H1 (cell line): Measurements from ENCODE around the gene FGFR2. TPM values are rescaled to one million over a fixed set of nuclear protein-coding genes. Genes with fewer than 3 reads are reported as not detected.

ENCODE experiments used
- CTCF ChIA-PET: fragments of 300-600 bp; sonication (Branson Sonifier 250); formaldehyde crosslinking; loops from one replicate; lab custom pipeline; 2021; ENCODE audit not compliant: partially characterized antibody; lab: Charles Lee
- POLR2A ChIA-PET: fragments of 300-600 bp; sonication (Branson Sonifier 250); formaldehyde crosslinking; loops from one replicate; lab custom pipeline; 2021; ENCODE audit warnings: inconsistent platforms; ENCODE audit not compliant: partially characterized antibody; lab: Charles Lee
- DNase-seq, 2 experiments: peaks; one replicate each; pipeline versions ENCODE4 v3.0.0 to v3.0.0-alpha.2; 2010 to 2022; ENCODE audit warnings: low spot score in 2 of 2, low read depth in 1 of 2, mixed read lengths in 1 of 2
- FAIRE-seq: peaks from 2 replicates; lab custom pipeline; 2011; peaks lifted over from hg19 to GRCh38; lab: Jason Lieb, UNC
- H2AFZ ChIP-seq: 2 replicates; pipeline ENCODE4 v1.8.1; 2012; ENCODE audit warnings: low read length, inconsistent platforms
- H2AK5ac ChIP-seq: 2 replicates; pipeline ENCODE4 v1.6.1; 2013; ENCODE audit warnings: low read depth, low read length
- H2BK120ac ChIP-seq: replicated peaks from 2 replicates; pipeline ENCODE3; 2013; ENCODE audit warnings: low read depth, low read length, inconsistent platforms
- H2BK12ac ChIP-seq: 2 replicates; pipeline ENCODE4 v1.6.1; 2013; ENCODE audit warnings: low read depth, low read length
- H2BK15ac ChIP-seq: 2 replicates; pipeline ENCODE4 v1.6.1; 2013; ENCODE audit warnings: low read length
- H2BK20ac ChIP-seq: 2 replicates; pipeline ENCODE4 v1.6.1; 2013; ENCODE audit warnings: low read length
- H2BK5ac ChIP-seq: 2 replicates; pipeline ENCODE4 v1.6.1; 2013; ENCODE audit warnings: low read depth, low read length
- H3K14ac ChIP-seq: 2 replicates; pipeline ENCODE4 v1.6.1; 2013; ENCODE audit warnings: inconsistent platforms; ENCODE audit not compliant: insufficient read length
- H3K18ac ChIP-seq: 2 replicates; pipeline ENCODE4 v1.6.1; 2013; ENCODE audit warnings: low read length; ENCODE audit errors: extremely low read depth
- H3K23ac ChIP-seq: 2 replicates; pipeline ENCODE4 v1.6.1; 2013; ENCODE audit warnings: inconsistent platforms; ENCODE audit not compliant: insufficient read length
- H3K23me2 ChIP-seq: 2 replicates; pipeline ENCODE4 v1.6.1; 2013; ENCODE audit warnings: low read depth, low read length
- H3K27ac ChIP-seq: 2 replicates; pipeline ENCODE4 v1.6.1; 2011; ENCODE audit warnings: low read depth, low read length, inconsistent platforms
- H3K27me3 ChIP-seq, 4 experiments: replicated peaks in 1 of 4; 1 replicate in 1 of 4; 2 replicates in 3 of 4; pipeline versions ENCODE4 v1.6.1 to v1.8.1; 2011 to 2013; ENCODE audit warnings: low read length in 3 of 4, mild to moderate bottlenecking in 3 of 4, inconsistent platforms in 2 of 4, mixed read lengths in 2 of 4, moderate library complexity in 1 of 4; ENCODE audit not compliant: control insufficient read depth in 3 of 4, insufficient read depth in 3 of 4; ENCODE audit errors: extremely low read depth in 1 of 4
- H3K36me3 ChIP-seq, 4 experiments: 2 replicates each; pipeline versions ENCODE4 v1.6.1 to v1.8.1; 2011 to 2013; ENCODE audit warnings: mild to moderate bottlenecking in 4 of 4, low read length in 3 of 4, moderate library complexity in 2 of 4, control low read depth in 1 of 4, inconsistent platforms in 1 of 4; ENCODE audit not compliant: insufficient read depth in 4 of 4, control insufficient read depth in 2 of 4
- H3K4ac ChIP-seq: replicated peaks from 2 replicates; pipeline ENCODE3; 2013; ENCODE audit warnings: low read length, low read depth, mixed read lengths, inconsistent platforms; ENCODE audit not compliant: insufficient read length
- H3K4me1 ChIP-seq, 4 experiments: replicated peaks in 1 of 4; 1 replicate in 1 of 4; 2 replicates in 3 of 4; pipeline versions ENCODE4 v1.6.1 to v1.8.1; 2011 to 2013; ENCODE audit warnings: low read length in 3 of 4, inconsistent platforms in 2 of 4, mixed read lengths in 1 of 4; ENCODE audit not compliant: insufficient read depth in 4 of 4, control insufficient read depth in 3 of 4
- H3K4me2 ChIP-seq, 2 experiments: 2 replicates each; pipeline versions ENCODE4 v1.6.1 to v1.8.1; 2011 to 2013; ENCODE audit warnings: low read depth in 2 of 2, low read length in 2 of 2, control low read depth in 1 of 2, inconsistent platforms in 1 of 2, mild to moderate bottlenecking in 1 of 2; ENCODE audit not compliant: insufficient read depth in 1 of 2
- H3K4me3 ChIP-seq, 4 experiments: fragments of 200-600, 300-600 bp in 1 of 4; sonication (generic), shearing (Covaris generic), sonication (Bioruptor Twin) in 1 of 4; 2 replicates each; pipeline versions ENCODE4 v1.5.1 to v1.8.1; 2011 to 2016; ENCODE audit warnings: low read length in 4 of 4, low read depth in 3 of 4, control low read depth in 2 of 4, inconsistent platforms in 2 of 4, mild to moderate bottlenecking in 2 of 4, mixed read lengths in 1 of 4, moderate library complexity in 1 of 4; ENCODE audit not compliant: insufficient read depth in 2 of 4; ENCODE audit errors: extremely low read depth in 1 of 4
- H3K56ac ChIP-seq: replicated peaks from 2 replicates; pipeline ENCODE3; 2013; ENCODE audit warnings: low read depth, mild to moderate bottlenecking, mixed read lengths, low read length, inconsistent platforms; ENCODE audit not compliant: insufficient read length
- H3K79me1 ChIP-seq: 2 replicates; pipeline ENCODE4 v1.6.1; 2013; ENCODE audit warnings: low read depth, low read length, control low read depth
- H3K79me2 ChIP-seq, 2 experiments: 2 replicates each; pipeline versions ENCODE4 v1.6.1 to v1.8.1; 2012 to 2013; ENCODE audit warnings: low read length in 2 of 2, mild to moderate bottlenecking in 2 of 2, inconsistent platforms in 1 of 2; ENCODE audit not compliant: insufficient read depth in 2 of 2, control insufficient read depth in 1 of 2
- H3K9ac ChIP-seq, 4 experiments: replicated peaks in 1 of 4; 1 replicate in 1 of 4; 2 replicates in 3 of 4; pipeline versions ENCODE4 v1.6.1 to v1.8.1; 2011 to 2013; ENCODE audit warnings: low read depth in 3 of 4, low read length in 3 of 4, control low read depth in 2 of 4, mild to moderate bottlenecking in 2 of 4, moderate library complexity in 2 of 4, inconsistent platforms in 1 of 4; ENCODE audit errors: extremely low read depth in 1 of 4
- H3K9me3 ChIP-seq, 2 experiments: 2 replicates each; pipeline versions ENCODE4 v1.6.1 to v1.8.1; 2012 to 2013; ENCODE audit warnings: mild to moderate bottlenecking in 2 of 2, moderate library complexity in 2 of 2, control low read depth in 1 of 2, inconsistent platforms in 1 of 2, low read depth in 1 of 2, low read length in 1 of 2, mixed read lengths in 1 of 2; ENCODE audit not compliant: insufficient read depth in 2 of 2
- H4K20me1 ChIP-seq, 2 experiments: replicated peaks in 1 of 2; 2 replicates each; pipeline versions ENCODE3 to v1.8.1; 2011 to 2013; ENCODE audit warnings: inconsistent platforms in 2 of 2, low read length in 2 of 2, mild to moderate bottlenecking in 1 of 2; ENCODE audit not compliant: insufficient read depth in 2 of 2, control insufficient read depth in 1 of 2
- H4K5ac ChIP-seq: 2 replicates; pipeline ENCODE4 v1.6.1; 2013; ENCODE audit warnings: low read length, low read depth, mixed read lengths, inconsistent platforms; ENCODE audit not compliant: insufficient read length
- H4K8ac ChIP-seq: 2 replicates; pipeline ENCODE4 v1.8.0; 2013; ENCODE audit warnings: mild to moderate bottlenecking, moderate library complexity, low read length, inconsistent platforms; ENCODE audit not compliant: insufficient read depth; ENCODE audit errors: extremely low read depth
- H4K91ac ChIP-seq: replicated peaks from 2 replicates; pipeline ENCODE3; 2013; ENCODE audit warnings: low read length, mixed read lengths, inconsistent platforms; ENCODE audit not compliant: insufficient read length
- CEBPB ChIP-seq: IDR thresholded peaks from 2 replicates; pipeline ENCODE4 v1.6.1; 2012; ENCODE audit warnings: low read depth, low read length
- HDAC6 ChIP-seq: IDR thresholded peaks from one replicate; pipeline ENCODE4 v1.7.1; 2012; ENCODE audit warnings: low read depth, mild to moderate bottlenecking, inconsistent platforms, low read length, moderate library complexity
- SAP30 ChIP-seq: fragments of 300-600 bp; sonication (generic); IDR thresholded peaks from 2 replicates; pipeline ENCODE4 v1.7.1; 2012; ENCODE audit warnings: low read length, moderate library complexity, mild to moderate bottlenecking, inconsistent platforms; ENCODE audit not compliant: insufficient read depth, insufficient replicate concordance
- SIX5 ChIP-seq: IDR thresholded peaks from 2 replicates; pipeline ENCODE4 v1.6.1; 2011; ENCODE audit warnings: mild to moderate bottlenecking, low read depth, low read length
- SP1 ChIP-seq: IDR thresholded peaks from 2 replicates; pipeline ENCODE4 v1.6.1; 2011; ENCODE audit warnings: low read depth, low read length
- ZNF274 ChIP-seq: IDR thresholded peaks from 2 replicates; pipeline ENCODE4 v1.7.0; 2012; ENCODE audit warnings: low read length, borderline replicate concordance; ENCODE audit errors: extremely low read depth
- WGBS, 2 experiments: shearing (Covaris generic) in 1 of 2; methylation state at CpG; one replicate each; pipeline versions ENCODE4 v1.1.6 to v1.1.7; 2013 to 2015; ENCODE audit warnings: low lambda C conversion rate in 2 of 2, mixed read lengths in 2 of 2, inconsistent platforms in 1 of 2, low coverage in 1 of 2, missing lambda C conversion rate in 1 of 2; ENCODE audit not compliant: insufficient replicate concordance in 2 of 2, insufficient coverage in 1 of 2, insufficient read length in 1 of 2; ENCODE audit errors: extremely low coverage in 1 of 2, missing lambda C conversion rate in 1 of 2; 5-methylcytosine and 5-hydroxymethylcytosine counted together
- polyA plus RNA-seq, 7 experiments: library from polyadenylated mRNA; depleted of rRNA in 3 of 7; stranded (reverse) in 5 of 7; unstranded in 2 of 7; fragments of >200 nt in 5 of 7; fragments of 200-250 nt in 2 of 7; gene quantifications; 1 replicate in 5 of 7; 2 replicates in 1 of 7; 4 replicates in 1 of 7; pipeline versions ENCODE4 v1.2.1 to v1.2.3, GENCODE V29; 2011 to 2013; ENCODE audit warnings: missing spikeins in 2 of 7, mixed read lengths in 2 of 7
- total RNA-seq: library from RNA; stranded (reverse); fragmentation: NEBNext Ultra II Directional; extraction: Animal tissue kit (Norgen Biotek cat#: 25700); gene quantifications from 2 replicates; pipeline ENCODE4 v1.2.1, GENCODE V29; 2021

The FGFR2 gene
- total and polyA plus RNA-seq, 2 of the 8 experiments (the other 6 are each of a cell fraction or from before 2014, with no cell fraction given): 50.2 to 81.2 TPM

- Histone ChIP-seq H3K23ac (no peak overlapping the region), H4K20me1 (peaks cover 0 to 13% of the 10 kb centered on the region in 2 experiments), H3K9me3 (no peaks in the 10 kb centered on the region), H3K4me1 (peaks cover 0 to 3% (median 1%) of the 10 kb centered on the region in 4 experiments; a peak in 3 of 7 replicates), H3K14ac (no peak overlapping the region), H3K23me2 (no peaks in the 10 kb centered on the region), H4K5ac (no peak overlapping the region), H4K8ac (no peak overlapping the region; the same call in 1 of the 2 replicates), H3K18ac (no peak overlapping the region), H2BK120ac (no peak overlapping the region), H2BK20ac (no peak overlapping the region), H3K56ac (no peak overlapping the region), H3K27ac (no peak overlapping the region; the same call in 1 of the 2 replicates), H3K79me2 (peaks cover 0 to 37% of the 10 kb centered on the region in 2 experiments; a peak in 2 of 4 replicates), H4K91ac (no peak overlapping the region), H2BK15ac (no peak overlapping the region), H3K36me3 (peaks cover 14 to 79% (median 39%) of the 10 kb centered on the region in 4 experiments), H3K27me3 (no peaks in the 10 kb centered on the region), H2BK5ac (no peak overlapping the region), H3K4me2 (no peak overlapping the region), H2AK5ac (no peak overlapping the region), H3K79me1 (peaks cover 15% of the 10 kb centered on the region; the same call in 1 of the 2 replicates), H3K4me3 (no peak overlapping the region), H2AFZ (no peak overlapping the region), H3K4ac (no peak overlapping the region), H2BK12ac (no peak overlapping the region), H3K9ac (no peak overlapping the region)
- WGBS, 2 experiments: 88% methylated on average over 16 of the region's 17 CpGs; no CpG with 5 or more reads in 1 of the 2 experiments
- CTCF ChIA-PET: interaction anchor here (0.7 to 1.2 kb wide), 3 partner anchors 9 to 121 kb away, joined by 3 to 5 read pairs (median 3); no protein-coding TSS in a partner anchor
- no peak for DNase-seq
- TF ChIP-seq ZNF274 (no peak), SIX5 (no peak), HDAC6 (no peak), SP1 (no peak), SAP30 (no peak), CEBPB (no peak)
- POLR2A ChIA-PET: interaction anchor here (1.0 to 1.1 kb wide), 2 partner anchors 10 to 14 kb away, joined by 3 read pairs; no protein-coding TSS in a partner anchor
- no peak for FAIRE-seq
These were observed 107.2 kb downstream of the FGFR2 start for GRCh38 chr10:121490871-121491519.
